GM04503 (cell line): ENCODE data around the gene SND1.

ENCODE experiments used
- DNase-seq: peaks from one replicate; pipeline ENCODE4 v3.0.0-alpha.2; 2012; ENCODE audit warnings: low read depth

Gene SND1

DNA sequence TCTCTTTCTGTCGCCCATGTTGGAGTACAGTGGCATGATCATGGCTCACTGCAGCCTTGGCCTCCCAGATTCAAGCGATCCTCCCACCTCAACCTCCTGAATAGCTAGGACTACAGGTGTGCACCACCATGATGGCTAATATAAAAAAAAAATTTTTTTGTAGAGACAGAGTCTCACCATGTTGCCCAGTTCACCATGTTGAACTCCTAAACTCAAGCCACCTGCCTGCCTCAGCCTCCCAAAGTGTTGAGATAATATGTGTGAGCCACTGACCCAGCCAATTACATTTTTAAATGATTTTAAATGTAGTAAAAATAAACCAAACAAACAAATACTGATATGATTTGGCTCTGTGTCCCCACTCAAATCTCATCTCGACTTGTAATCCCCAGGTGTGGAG is 487.4 kb downstream of the SND1 start:
- no peak for DNase-seq

DNA sequence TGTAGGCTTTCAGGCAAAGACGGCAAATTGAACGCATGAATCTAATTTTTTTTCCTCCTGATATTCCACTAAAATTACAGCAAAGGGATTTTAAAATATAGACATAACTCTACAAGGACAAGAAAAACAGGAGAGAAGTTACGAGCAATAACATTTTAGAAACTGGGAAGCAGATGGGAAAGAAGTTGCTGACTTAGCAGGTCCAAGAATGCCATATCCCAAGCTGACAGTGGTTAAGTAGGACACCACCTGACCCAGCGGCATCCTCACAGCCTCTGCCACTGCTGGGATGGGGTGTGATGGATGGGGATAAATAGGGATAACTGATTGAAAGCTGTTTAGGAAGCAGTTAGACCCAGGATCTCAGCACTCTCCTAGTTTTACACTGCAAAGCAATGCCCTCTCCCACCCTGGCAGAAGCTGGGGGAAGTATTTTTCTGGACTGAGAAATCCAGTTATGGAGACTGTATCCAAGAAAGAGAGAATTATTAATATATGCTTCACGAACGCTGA is 489.7 kb downstream of the SND1 start:
- no peak for DNase-seq
